GM23248 (cell line): Measurements from ENCODE around the gene CBY3. TPM values are rescaled to one million over a fixed set of nuclear protein-coding genes. Genes with fewer than 3 reads are reported as not detected.
"Not testable (repeated sequence)": the region's sequence is repeated elsewhere in the genome, so short reads cannot be mapped to it uniquely, and the experiment has no call there.

ENCODE experiments used
- DNase-seq: peaks from one replicate; pipeline ENCODE4 v3.0.0-alpha.2; 2015
- H2AFZ ChIP-seq: fragments of 200-600 bp; sonication (generic); 2 replicates; pipeline ENCODE4 v1.6.1; 2016; ENCODE audit warnings: antibody characterized with exemption
- H3F3A ChIP-seq: fragments of 200-600 bp; sonication (generic); 2 replicates; pipeline ENCODE4 v1.6.1; 2016; ENCODE audit warnings: mild to moderate bottlenecking, antibody characterized with exemption, mixed run types; ENCODE audit not compliant: insufficient read depth
- H3K27ac ChIP-seq: fragments of 200-600 bp; sonication (generic); 2 replicates; pipeline ENCODE4 v1.5.1; 2016; ENCODE audit warnings: mild to moderate bottlenecking
- H3K27me3 ChIP-seq: fragments of 200-600 bp; sonication (generic); replicated peaks from 2 replicates; pipeline ENCODE4 v1.6.1; 2016; ENCODE audit warnings: mild to moderate bottlenecking; ENCODE audit not compliant: insufficient read depth
- H3K36me3 ChIP-seq: fragments of 200-600 bp; sonication (generic); 2 replicates; pipeline ENCODE4 v1.6.1; 2016; ENCODE audit warnings: low read depth, mild to moderate bottlenecking
- H3K4me1 ChIP-seq: fragments of 200-600 bp; sonication (generic); 2 replicates; pipeline ENCODE4 v1.6.1; 2016; ENCODE audit warnings: mild to moderate bottlenecking; ENCODE audit not compliant: insufficient read depth
- H3K4me2 ChIP-seq: fragments of 200-600 bp; sonication (generic); one replicate; pipeline ENCODE4 v1.6.1; 2016; ENCODE audit warnings: mild to moderate bottlenecking; ENCODE audit not compliant: unreplicated experiment
- H3K4me3 ChIP-seq: fragments of 200-600 bp; sonication (generic); 2 replicates; pipeline ENCODE4 v1.5.1; 2016; ENCODE audit warnings: mild to moderate bottlenecking
- H3K79me2 ChIP-seq: fragments of 200-600 bp; sonication (generic); 2 replicates; pipeline ENCODE4 v1.6.1; 2016; ENCODE audit warnings: mild to moderate bottlenecking; ENCODE audit not compliant: insufficient read depth
- H3K9ac ChIP-seq: fragments of 200-600 bp; sonication (generic); 2 replicates; pipeline ENCODE4 v1.6.1; 2016; ENCODE audit warnings: mild to moderate bottlenecking
- H3K9me2 ChIP-seq: fragments of 200-600 bp; sonication (generic); 2 replicates; pipeline ENCODE4 v1.6.1; 2016; ENCODE audit warnings: mixed run types, mild to moderate bottlenecking, moderate library complexity; ENCODE audit not compliant: insufficient read depth
- H3K9me3 ChIP-seq: fragments of 200-600 bp; sonication (generic); one replicate; pipeline ENCODE4 v1.6.1; 2017; ENCODE audit warnings: low read depth
- H4K20me1 ChIP-seq: fragments of 200-600 bp; sonication (generic); 2 replicates; pipeline ENCODE4 v1.6.0; 2016; ENCODE audit not compliant: insufficient read depth
- WGBS, 2 experiments: methylation state at CpG; one replicate each; pipeline ENCODE4 v1.1.6; 2015 to 2017; ENCODE audit warnings: low lambda C conversion rate in 2 of 2, low coverage in 1 of 2; ENCODE audit errors: missing lambda C conversion rate in 2 of 2; 5-methylcytosine and 5-hydroxymethylcytosine counted together
- in situ Hi-C: fragments of 300-500 bp; cut with MboI; formaldehyde crosslinking; loops from 2 replicates; pipeline ENCODE4 v1.15.0; 2020
- polyA plus RNA-seq: library from polyadenylated mRNA; unstranded; fragments of >200 nt; fragmentation: Nextera tagmentation; extraction: Ambion mirVana; gene quantifications from 2 replicates; pipeline ENCODE4 v1.2.1, GENCODE V29; 2016
- small RNA-seq: library from RNA; depleted of rRNA; stranded (forward); fragments of <200 nt; gene quantifications from one replicate; pipeline ENCODE3, GENCODE V24; 2014; ENCODE audit warnings: low read depth, low replicate concordance
- total RNA-seq: library from RNA; depleted of rRNA; stranded (reverse); fragments of >200 nt; shearing (Covaris generic); gene quantifications from 2 replicates; pipeline ENCODE4 v1.2.3, GENCODE V29; 2014; rRNA removed

The CBY3 gene
- total and polyA plus RNA-seq, 2 experiments from 2014 or later = 0.43 TPM; not detected in 1

GRCh38 chr5:179639296-179639695, 41.5 kb downstream of the CBY3 start:
- H3K4me1 ChIP-seq, H3K27me3 ChIP-seq, H4K20me1 ChIP-seq, DNase-seq, in situ Hi-C loops, H3K79me2 ChIP-seq, H3K9me3 ChIP-seq, H3K4me2 ChIP-seq, H3K4me3 ChIP-seq, H3K36me3 ChIP-seq, H3K9me2 ChIP-seq, H3F3A ChIP-seq, H2AFZ ChIP-seq, H3K27ac ChIP-seq, H3K9ac ChIP-seq: not testable (repeated sequence)
- WGBS, 2 experiments = 81 to 90% methylated on average over 10 to 11 of the region's 11 CpGs

- WGBS, 2 experiments = 4 to 8% methylated on average over 8 to 9 of the region's 49 CpGs
- H3K27me3 ChIP-seq, H3K9me2 ChIP-seq, H3K4me3 ChIP-seq, H4K20me1 ChIP-seq, H3K9me3 ChIP-seq, H3K9ac ChIP-seq, H3F3A ChIP-seq, DNase-seq, in situ Hi-C loops, H3K4me2 ChIP-seq, H3K36me3 ChIP-seq, H3K79me2 ChIP-seq, H3K4me1 ChIP-seq, H3K27ac ChIP-seq: not testable (repeated sequence)
- H2AFZ ChIP-seq = 0 out of 2 replicates have a peak overlapping the region, but pooled peaks have one; percentile 65
Measured at GRCh38 chr5:179634370-179635172, 46.3 kb downstream of the CBY3 start.

GRCh38 chr5:179633501-179634369, 47.1 kb downstream of the CBY3 start:
- 70% methylated on average over 18 to 21 of the region's 38 CpGs for WGBS, 2 experiments
- H3K4me3 ChIP-seq = peak overlapping the region; percentile 61

More at GRCh38 chr5:179633501-179634369, 47.1 kb downstream of the CBY3 start:
- H3K27me3 ChIP-seq, H3K9me2 ChIP-seq, H3K36me3 ChIP-seq, DNase-seq, H2AFZ ChIP-seq, H3K4me1 ChIP-seq, in situ Hi-C loops, H4K20me1 ChIP-seq, H3K27ac ChIP-seq, H3K9me3 ChIP-seq, H3K79me2 ChIP-seq, H3F3A ChIP-seq: not testable (repeated sequence)
- Histone ChIP-seq H3K4me2 (peak overlapping the region; percentile 61), H3K9ac (peak overlapping the region; percentile 51; the same call in 1 of the 2 replicates)

Small RNA genes lying within 50 kb of the gene (small RNA-seq; reads per million reads assigned to genes)
- not detected for gene RF00017

Other genes with a start within 250 kb of the CBY3 start
- gene RUFY1, start 130.5 kb downstream of the CBY3 start, total RNA-seq = 41.9 and 48.3 TPM in 2 replicates
- gene RUFY1, start 130.5 kb downstream of the CBY3 start, polyA plus RNA-seq = 27.2 and 29.5 TPM in 2 replicates
- 220 and 271 TPM in 2 replicates for gene HNRNPH1, start 57.4 kb downstream of the CBY3 start, total RNA-seq
- 145 and 163 TPM in 2 replicates for gene HNRNPH1, start 57.4 kb downstream of the CBY3 start, polyA plus RNA-seq
- 466 and 488 TPM in 2 replicates for gene CANX, start 17.9 kb upstream of the CBY3 start, total RNA-seq
- 332 and 338 TPM in 2 replicates for gene CANX, start 17.9 kb upstream of the CBY3 start, polyA plus RNA-seq
- 8.0 and 9.5 TPM in 2 replicates for gene MAML1, start 51.8 kb upstream of the CBY3 start, total RNA-seq
- gene MAML1, start 51.8 kb upstream of the CBY3 start, polyA plus RNA-seq = 5.8 and 6.3 TPM in 2 replicates
- gene LTC4S, start 113.0 kb upstream of the CBY3 start, total RNA-seq = 3.7 and 6.6 TPM in 2 replicates
- gene LTC4S, start 113.0 kb upstream of the CBY3 start, polyA plus RNA-seq = 1.6 and 2.0 TPM in 2 replicates
- gene MGAT4B, start 125.8 kb upstream of the CBY3 start, total RNA-seq = 139 and 143 TPM in 2 replicates
- gene MGAT4B, start 125.8 kb upstream of the CBY3 start, polyA plus RNA-seq = 28.0 and 28.9 TPM in 2 replicates
- 211 and 228 TPM in 2 replicates for gene SQSTM1, start 139.9 kb upstream of the CBY3 start, total RNA-seq
- gene SQSTM1, start 139.9 kb upstream of the CBY3 start, polyA plus RNA-seq = 265 and 310 TPM in 2 replicates
- gene MRNIP, start 177.8 kb upstream of the CBY3 start, total RNA-seq = 17.3 and 23.0 TPM in 2 replicates
- gene MRNIP, start 177.8 kb upstream of the CBY3 start, polyA plus RNA-seq = 13.3 and 14.1 TPM in 2 replicates
- 55.7 and 64.4 TPM in 2 replicates for gene TBC1D9B, start 226.9 kb upstream of the CBY3 start, total RNA-seq
- gene TBC1D9B, start 226.9 kb upstream of the CBY3 start, polyA plus RNA-seq = 78.8 and 82.0 TPM in 2 replicates